ENCODE measurements around the gene SMIM35. TPM values are rescaled to one million over a fixed set of nuclear protein-coding genes. Genes with fewer than 3 reads are reported as not detected.

The SMIM35 gene
- total and polyA plus RNA-seq, 2 of the 13 experiments (the other 11 are each of a cell fraction or from before 2014, with no cell fraction given): not detected

DNA sequence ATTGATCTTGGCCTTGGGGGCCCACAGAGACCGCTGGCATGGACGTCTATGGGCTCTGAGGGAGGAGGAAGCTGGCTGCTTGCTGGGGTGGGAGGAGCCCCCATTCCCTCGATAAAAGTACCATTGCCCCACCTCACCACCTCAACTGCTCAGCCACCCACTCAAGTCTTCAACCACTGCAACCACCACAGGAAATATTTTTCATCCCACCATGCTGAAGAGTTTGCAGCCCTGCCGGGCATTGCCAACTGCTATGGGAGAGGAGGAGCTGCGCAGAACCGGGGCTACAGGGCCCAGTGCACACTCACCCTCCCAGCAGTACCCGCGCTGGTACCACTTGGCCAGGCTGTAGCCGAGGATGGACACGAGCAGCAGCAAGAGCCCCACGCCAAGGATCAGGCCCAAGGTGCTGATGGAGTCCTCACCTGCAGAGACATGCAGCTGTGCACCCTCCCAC is 71.3 kb downstream of the SMIM35 start:
- 10% methylated on average over 1 of the region's 11 CpGs for WGBS (ENCODE audit: low lambda C conversion rate)
- no peak for DNase-seq (ENCODE audit: low spot score)
- no TSS peak for BruUV-seq (replicated peaks)
- Histone ChIP-seq H3K79me2 (ENCODE audit: insufficient read depth, low read length) (no peaks in the 10 kb centered on the region), H3K36me3 (replicated peaks in 1 of 2; ENCODE audit: control insufficient read depth in 1 of 2, insufficient read depth in 2 of 2, low read length in 2 of 2) (no peaks in the 10 kb centered on the region), H4K20me1 (ENCODE audit: insufficient read depth, low read length) (no peaks in the 10 kb centered on the region), H3K27ac (ENCODE audit: extremely low read length, insufficient read depth, low read length) (no peak overlapping the region), H3K4me2 (ENCODE audit: low read depth, low read length) (no peak overlapping the region), H3K4me3 (replicated peaks in 1 of 3; ENCODE audit: insufficient read depth in 1 of 3, low read depth in 2 of 3, low read length in 3 of 3) (no peak overlapping the region), H2AFZ (ENCODE audit: low read length) (no peak overlapping the region), H3K9me3 (ENCODE audit: low read length) (peaks cover 10% of the 10 kb centered on the region; the same call in 1 of the 2 replicates), H3K4me1 (ENCODE audit: insufficient read depth, low read length) (peaks cover 6% of the 10 kb centered on the region), H3K9ac (ENCODE audit: insufficient read depth, low read depth, low read length) (no peak overlapping the region), H3K27me3 (ENCODE audit: control insufficient read depth in 1 of 2, insufficient read depth in 2 of 2, low read length in 2 of 2) (peaks cover 3 to 31% of the 10 kb centered on the region in 2 experiments; a peak in 2 of 5 replicates)
- no peak for ATAC-seq
- in situ Hi-C loops (cut with HindIII; ENCODE audit: extremely low pct_ligation_motif_present, low pct_unique_long_range_greater_than_20kb): no loop called here
- CTCF ChIA-PET (ENCODE audit: low intra/inter-chr PET ratio, low total read pairs): no interaction called here
- no peak for FAIRE-seq
- POLR2A ChIA-PET: no interaction called here
- intact Hi-C loops (cut with micrococcal nuclease; ENCODE audit: unreplicated experiment): no loop called here
- TF ChIP-seq KLF9 (CRISPR knock-in tag; IDR thresholded peaks at IDR 0.05; ENCODE audit: low read depth) (no peak), EP300 (IDR thresholded peaks at IDR 0.05; ENCODE audit: low read depth in 2 of 2, low read length in 2 of 2) (no peak), EP300 (CRISPR knock-in tag; IDR thresholded peaks at IDR 0.05; ENCODE audit: borderline replicate concordance) (no peak), TFDP1 (CRISPR knock-in tag; IDR thresholded peaks at IDR 0.05; ENCODE audit: borderline replicate concordance) (no peak), ZNF367 (CRISPR knock-in tag; IDR thresholded peaks at IDR 0.05; ENCODE audit: borderline replicate concordance) (no peak), EED (CRISPR knock-in tag; IDR thresholded peaks at IDR 0.05) (no peak), MEIS2 (CRISPR knock-in tag; IDR thresholded peaks at IDR 0.05) (no peak), PREB (CRISPR knock-in tag; IDR thresholded peaks at IDR 0.05) (no peak), FOXM1 (CRISPR knock-in tag; IDR thresholded peaks at IDR 0.05) (no peak), NFATC3 (CRISPR knock-in tag; IDR thresholded peaks at IDR 0.05) (no peak), ZNF563 (CRISPR knock-in tag; IDR thresholded peaks at IDR 0.05) (no peak), HMGA1 (CRISPR knock-in tag; conservative IDR thresholded peaks at IDR 0.05) (no peak)
- TF ChIP-seq, protein P1, sequence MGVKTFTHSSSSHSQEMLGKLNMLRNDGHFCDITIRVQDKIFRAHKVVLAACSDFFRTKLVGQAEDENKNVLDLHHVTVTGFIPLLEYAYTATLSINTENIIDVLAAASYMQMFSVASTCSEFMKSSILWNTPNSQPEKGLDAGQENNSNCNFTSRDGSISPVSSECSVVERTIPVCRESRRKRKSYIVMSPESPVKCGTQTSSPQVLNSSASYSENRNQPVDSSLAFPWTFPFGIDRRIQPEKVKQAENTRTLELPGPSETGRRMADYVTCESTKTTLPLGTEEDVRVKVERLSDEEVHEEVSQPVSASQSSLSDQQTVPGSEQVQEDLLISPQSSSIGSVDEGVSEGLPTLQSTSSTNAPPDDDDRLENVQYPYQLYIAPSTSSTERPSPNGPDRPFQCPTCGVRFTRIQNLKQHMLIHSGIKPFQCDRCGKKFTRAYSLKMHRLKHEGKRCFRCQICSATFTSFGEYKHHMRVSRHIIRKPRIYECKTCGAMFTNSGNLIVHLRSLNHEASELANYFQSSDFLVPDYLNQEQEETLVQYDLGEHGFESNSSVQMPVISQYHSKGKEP (CRISPR knock-in tag; IDR thresholded peaks at IDR 0.05): no peak
- TF ChIP-seq, protein P2, sequence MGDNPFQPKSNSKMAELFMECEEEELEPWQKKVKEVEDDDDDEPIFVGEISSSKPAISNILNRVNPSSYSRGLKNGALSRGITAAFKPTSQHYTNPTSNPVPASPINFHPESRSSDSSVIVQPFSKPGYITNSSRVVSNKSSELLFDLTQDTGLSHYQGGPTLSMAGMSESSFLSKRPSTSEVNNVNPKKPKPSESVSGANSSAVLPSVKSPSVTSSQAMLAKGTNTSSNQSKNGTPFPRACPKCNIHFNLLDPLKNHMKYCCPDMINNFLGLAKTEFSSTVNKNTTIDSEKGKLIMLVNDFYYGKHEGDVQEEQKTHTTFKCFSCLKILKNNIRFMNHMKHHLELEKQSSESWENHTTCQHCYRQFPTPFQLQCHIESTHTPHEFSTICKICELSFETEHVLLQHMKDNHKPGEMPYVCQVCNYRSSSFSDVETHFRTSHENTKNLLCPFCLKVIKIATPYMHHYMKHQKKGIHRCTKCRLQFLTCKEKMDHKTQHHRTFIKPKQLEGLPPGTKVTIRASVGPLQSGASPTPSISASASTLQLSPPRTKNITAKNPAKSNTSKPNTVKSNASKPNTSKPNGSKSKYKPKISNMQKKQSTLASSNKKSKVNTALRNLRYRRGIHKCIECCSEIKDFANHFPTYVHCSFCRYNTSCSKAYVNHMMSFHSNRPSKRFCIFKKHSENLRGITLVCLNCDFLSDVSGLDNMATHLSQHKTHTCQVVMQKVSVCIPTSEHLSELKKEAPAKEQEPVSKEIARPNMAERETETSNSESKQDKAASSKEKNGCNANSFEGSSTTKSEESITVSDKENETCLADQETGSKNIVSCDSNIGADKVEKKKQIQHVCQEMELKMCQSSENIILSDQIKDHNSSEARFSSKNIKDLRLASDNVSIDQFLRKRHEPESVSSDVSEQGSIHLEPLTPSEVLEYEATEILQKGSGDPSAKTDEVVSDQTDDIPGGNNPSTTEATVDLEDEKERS (CRISPR knock-in tag; IDR thresholded peaks at IDR 0.05): no peak
